ENCODE measurements around the gene ZSCAN22. TPM values are rescaled to one million over a fixed set of nuclear protein-coding genes. Genes with fewer than 3 reads are reported as not detected.

ZSCAN22 gene
- total and polyA plus RNA-seq, 2 donors (not counting 1 experiment from before 2014, with no cell fraction given): 2.8 to 7.1 TPM

GRCh38 chr19:58330458-58330857, 3.7 kb downstream of the ZSCAN22 start:
- POLR2A ChIA-PET: no interaction called here
- Histone ChIP-seq H3K4me3 (ENCODE audit: control extremely low read depth in 1 of 5, extremely low read depth in 1 of 5, insufficient read depth in 1 of 5, low read depth in 2 of 5, low read length in 4 of 5) (no peak overlapping the region), H3K9me3 (ENCODE audit: control extremely low read depth in 1 of 3, control insufficient read depth in 2 of 3, insufficient read depth in 1 of 3, low read length in 2 of 3) (peaks cover 0 to 3% (median 0%) of the 10 kb centered on the region in 3 donors), H3K9ac (ENCODE audit: low read length) (no peak overlapping the region), H3K27ac (ENCODE audit: low read length in 2 of 2) (no peak overlapping the region), H4K20me1 (ENCODE audit: control insufficient read depth, insufficient read depth, low read length, poor library complexity, severe bottlenecking) (no peaks in the 10 kb centered on the region), H3K4me1 (ENCODE audit: control insufficient read depth in 2 of 2, insufficient read depth in 2 of 2, low read length in 2 of 2) (peaks cover 11 to 23% of the 10 kb centered on the region in 2 donors), H3K79me2 (ENCODE audit: control insufficient read depth, insufficient read depth, low read length) (peaks cover 45% of the 10 kb centered on the region), H3K4me2 (replicated peaks; ENCODE audit: low read depth, low read length, poor library complexity, severe bottlenecking) (no peak overlapping the region), H3K36me3 (replicated peaks in 1 of 2; ENCODE audit: control extremely low read depth in 1 of 2, control insufficient read depth in 1 of 2, extremely low read depth in 1 of 2, insufficient read depth in 2 of 2, low read length in 1 of 2) (peaks cover 2 to 8% of the 10 kb centered on the region in 2 experiments), H2AFZ (ENCODE audit: insufficient read depth, low read depth, low read length, poor library complexity, severe bottlenecking) (no peak overlapping the region), H3K27me3 (replicated peaks in 1 of 4; ENCODE audit: control extremely low read depth in 1 of 4, control insufficient read depth in 3 of 4, insufficient read depth in 4 of 4, low read length in 3 of 4) (no peaks in the 10 kb centered on the region)
- H3K27me3 Mint-ChIP-seq: no peaks in the 10 kb centered on the region
- H3K9me3 Mint-ChIP-seq (ENCODE audit: insufficient read depth): no peaks in the 10 kb centered on the region
- H3K4me3 Mint-ChIP-seq: no peak overlapping the region
- H3K4me1 Mint-ChIP-seq: no peaks in the 10 kb centered on the region
- TF ChIP-seq CTCF (IDR thresholded peaks at IDR 0.05) (no peak), EZH2 (IDR thresholded peaks at IDR 0.05; ENCODE audit: borderline replicate concordance, insufficient read depth, low read depth, low read length, poor library complexity, severe bottlenecking) (no peak)
- CTCF ChIA-PET: interaction anchor here (1.0 to 2.4 kb wide), 2 partner anchors 188 to 189 kb away, joined by 4 to 10 read pairs; partner anchors contain the start of gene ZBTB45
- WGBS (ENCODE audit: insufficient coverage): 100% methylated on average over 4 of the region's 4 CpGs
- no peak for ATAC-seq (ENCODE audit: low read depth)
- H3K27ac Mint-ChIP-seq: no peak overlapping the region
- no peak for DNase-seq
- intact Hi-C loops (cut with micrococcal nuclease): no loop called here

- no peak for ATAC-seq (ENCODE audit: low read depth)
Measured at GRCh38 chr19:58332697-58333096, 5.9 kb downstream of the ZSCAN22 start.

More at GRCh38 chr19:58332697-58333096, 5.9 kb downstream of the ZSCAN22 start:
- no peak overlapping the region for H3K27ac ChIP-seq (ENCODE audit: low read length in 2 of 2)
- WGBS (ENCODE audit: insufficient coverage): no CpG with 5 or more reads among the region's 1 CpG
- H3K27ac Mint-ChIP-seq: no peak overlapping the region
- peaks cover 2 to 19% of the 10 kb centered on the region in 2 experiments for H3K36me3 ChIP-seq (replicated peaks in 1 of 2; ENCODE audit: control extremely low read depth in 1 of 2, control insufficient read depth in 1 of 2, extremely low read depth in 1 of 2, insufficient read depth in 2 of 2, low read length in 1 of 2)
- intact Hi-C loops (cut with micrococcal nuclease): no loop called here
- no peaks in the 10 kb centered on the region for H3K9me3 Mint-ChIP-seq (ENCODE audit: insufficient read depth)
- H3K4me1 Mint-ChIP-seq: no peaks in the 10 kb centered on the region
- H3K4me3 ChIP-seq (ENCODE audit: control extremely low read depth in 1 of 5, extremely low read depth in 1 of 5, insufficient read depth in 1 of 5, low read depth in 2 of 5, low read length in 4 of 5): no peak overlapping the region
- no peak overlapping the region for H3K9ac ChIP-seq (ENCODE audit: low read length)
- no peak for DNase-seq
- H3K79me2 ChIP-seq (ENCODE audit: control insufficient read depth, insufficient read depth, low read length): peaks cover 30% of the 10 kb centered on the region
- H3K27me3 Mint-ChIP-seq: no peaks in the 10 kb centered on the region
- POLR2A ChIA-PET: no interaction called here
- no peak overlapping the region for H2AFZ ChIP-seq (ENCODE audit: insufficient read depth, low read depth, low read length, poor library complexity, severe bottlenecking)
- no peak overlapping the region for H3K4me2 ChIP-seq (replicated peaks; ENCODE audit: low read depth, low read length, poor library complexity, severe bottlenecking)
- no peak overlapping the region for H3K4me3 Mint-ChIP-seq
- H3K4me1 ChIP-seq (ENCODE audit: control insufficient read depth in 2 of 2, insufficient read depth in 2 of 2, low read length in 2 of 2): peaks cover 4% of the 10 kb centered on the region in 2 donors
- TF ChIP-seq EZH2 (IDR thresholded peaks at IDR 0.05; ENCODE audit: borderline replicate concordance, insufficient read depth, low read depth, low read length, poor library complexity, severe bottlenecking) (no peak), CTCF (IDR thresholded peaks at IDR 0.05) (no peak)
- CTCF ChIA-PET: no interaction called here
- no peaks in the 10 kb centered on the region for H3K27me3 ChIP-seq (replicated peaks in 1 of 4; ENCODE audit: control extremely low read depth in 1 of 4, control insufficient read depth in 3 of 4, insufficient read depth in 4 of 4, low read length in 3 of 4)
- no peaks in the 10 kb centered on the region for H4K20me1 ChIP-seq (ENCODE audit: control insufficient read depth, insufficient read depth, low read length, poor library complexity, severe bottlenecking)
- H3K9me3 ChIP-seq (ENCODE audit: control extremely low read depth in 1 of 3, control insufficient read depth in 2 of 3, insufficient read depth in 1 of 3, low read length in 2 of 3): peaks cover 0 to 3% (median 0%) of the 10 kb centered on the region in 3 donors

Data from B cell (primary cell).